Stimulated activated CD4-positive, alpha-beta T cell treated with anti-CD3 and anti-CD28 coated beads, TNF-alpha, amount 100 ng/mL, for 24 hours (primary cell): ENCODE measurements around the gene SUPT7L.
"Not testable (repeated sequence)": the region's sequence is repeated elsewhere in the genome, so short reads cannot be mapped to it uniquely, and the experiment has no call there.

ENCODE experiments used
- DNase-seq, 3 experiments: peaks; one replicate each; pipeline ENCODE4 v3.0.0-alpha.2; 2020; ENCODE audit warnings: low read depth in 3 of 3

The SUPT7L gene

GRCh38 chr2:27638709-27639108 is 24.7 kb downstream of the SUPT7L start:
- no peak for DNase-seq

- DNase-seq = no peak
Observed at GRCh38 chr2:27638037-27638637, 25.3 kb downstream of the SUPT7L start.

- DNase-seq = no peak
Observed at GRCh38 chr2:27636766-27637165, 26.6 kb downstream of the SUPT7L start.

- no peak for DNase-seq
Observed at GRCh38 chr2:27634291-27634690, 29.1 kb downstream of the SUPT7L start.

GRCh38 chr2:27630257-27630656 is 33.2 kb downstream of the SUPT7L start:
- not testable (repeated sequence) for DNase-seq

GRCh38 chr2:27628767-27629709 is 34.4 kb downstream of the SUPT7L start, which contains the start of the genes CCDC121 and GPN1:
Gene CCDC121 (minus strand): TSS chr2:27629012. CDS start chr2:27627799, 1,213 bp downstream.
Gene GPN1 (plus strand): TSS chr2:27629050. CDS start chr2:27629059, 9 bp downstream.
- DNase-seq = peak; percentile 90 to 95 (median 91)

- DNase-seq = no peak
Observed at GRCh38 chr2:27627963-27628766, 35.2 kb downstream of the SUPT7L start.

GRCh38 chr2:27626921-27627320 is 36.5 kb downstream of the SUPT7L start:
- not testable (repeated sequence) for DNase-seq

GRCh38 chr2:27626323-27626722 is 37.1 kb downstream of the SUPT7L start:
- not testable (repeated sequence) for DNase-seq

- no peak for DNase-seq
Observed at GRCh38 chr2:27624943-27625342, 38.5 kb downstream of the SUPT7L start.

- no peak for DNase-seq
Observed at GRCh38 chr2:27622921-27623384, 40.5 kb downstream of the SUPT7L start.

- DNase-seq = no peak
Observed at GRCh38 chr2:27621524-27621923, 41.9 kb downstream of the SUPT7L start.

GRCh38 chr2:27615316-27615715 is 48.1 kb downstream of the SUPT7L start:
- no peak for DNase-seq

GRCh38 chr2:27613985-27614384 is 49.4 kb downstream of the SUPT7L start:
- DNase-seq = no peak

GRCh38 chr2:27606611-27607010 is 56.8 kb downstream of the SUPT7L start:
- DNase-seq = no peak
